Breast epithelium (tissue), 3 donors: ENCODE results near the gene CD8B2.

ENCODE experiments used
- POLR2A ChIP-seq: fragments of 450-650 bp; IDR thresholded peaks from one replicate; pipeline ENCODE4 v1.6.1; 2016; ENCODE audit warnings: antibody characterized with exemption, mild to moderate bottlenecking, moderate library complexity
- POLR2AphosphoS5 ChIP-seq, 3 donors: sonication (generic); formaldehyde crosslinking; IDR thresholded peaks; one replicate each; pipeline ENCODE4 v1.6.1; 2017; ENCODE audit warnings: antibody characterized with exemption in 3 of 3
- TF ChIP-seq, protein P1 (sequence below), 3 donors: fragments of 450-650 bp; IDR thresholded peaks; one replicate each; pipeline ENCODE4 v1.5.1; 2016 to 2017; ENCODE audit warnings: antibody characterized with exemption in 3 of 3, mild to moderate bottlenecking in 3 of 3, moderate library complexity in 3 of 3

DNA sequence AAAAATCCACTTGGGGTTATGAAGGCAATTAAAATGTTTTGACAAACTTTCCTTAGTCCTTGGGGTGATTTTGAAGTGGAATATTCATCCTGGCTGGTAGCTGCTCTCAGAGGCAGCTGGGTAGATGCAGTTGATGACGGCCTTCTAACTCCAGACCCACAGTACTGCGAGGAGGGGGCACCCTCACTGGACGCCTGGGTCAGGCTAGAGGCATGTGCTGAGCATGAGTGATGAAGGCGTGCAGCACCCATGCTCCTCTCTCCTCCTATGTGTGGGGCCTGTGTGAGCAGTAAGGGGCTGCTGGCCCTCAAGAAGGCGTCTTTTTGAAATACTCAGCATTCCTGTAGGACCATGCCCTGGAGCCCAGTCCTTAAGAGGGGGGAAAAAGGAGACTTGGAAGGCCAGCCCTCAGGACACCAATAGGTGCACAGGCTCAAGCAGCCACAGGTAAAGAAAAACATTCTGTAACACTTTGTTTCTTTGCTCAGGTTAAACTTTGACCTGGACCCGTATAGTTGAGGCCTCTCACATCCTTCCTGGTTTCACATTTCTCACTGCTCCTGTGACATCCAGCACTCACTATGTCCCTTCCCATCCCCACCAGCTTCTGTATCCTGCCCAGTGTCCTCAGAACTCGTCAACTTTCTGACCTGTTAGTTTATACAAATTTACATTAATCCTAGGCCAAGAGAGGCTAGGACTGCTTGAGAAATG lies 64.4 kb downstream of the CD8B2 start:
- TF ChIP-seq, protein P1, sequence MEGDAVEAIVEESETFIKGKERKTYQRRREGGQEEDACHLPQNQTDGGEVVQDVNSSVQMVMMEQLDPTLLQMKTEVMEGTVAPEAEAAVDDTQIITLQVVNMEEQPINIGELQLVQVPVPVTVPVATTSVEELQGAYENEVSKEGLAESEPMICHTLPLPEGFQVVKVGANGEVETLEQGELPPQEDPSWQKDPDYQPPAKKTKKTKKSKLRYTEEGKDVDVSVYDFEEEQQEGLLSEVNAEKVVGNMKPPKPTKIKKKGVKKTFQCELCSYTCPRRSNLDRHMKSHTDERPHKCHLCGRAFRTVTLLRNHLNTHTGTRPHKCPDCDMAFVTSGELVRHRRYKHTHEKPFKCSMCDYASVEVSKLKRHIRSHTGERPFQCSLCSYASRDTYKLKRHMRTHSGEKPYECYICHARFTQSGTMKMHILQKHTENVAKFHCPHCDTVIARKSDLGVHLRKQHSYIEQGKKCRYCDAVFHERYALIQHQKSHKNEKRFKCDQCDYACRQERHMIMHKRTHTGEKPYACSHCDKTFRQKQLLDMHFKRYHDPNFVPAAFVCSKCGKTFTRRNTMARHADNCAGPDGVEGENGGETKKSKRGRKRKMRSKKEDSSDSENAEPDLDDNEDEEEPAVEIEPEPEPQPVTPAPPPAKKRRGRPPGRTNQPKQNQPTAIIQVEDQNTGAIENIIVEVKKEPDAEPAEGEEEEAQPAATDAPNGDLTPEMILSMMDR (IDR thresholded peaks at IDR 0.05) = no peak
- TF ChIP-seq POLR2A = no peak
- no peak for TF ChIP-seq POLR2AphosphoS5 (IDR thresholded peaks at IDR 0.05)
